BE2C (cell line): ENCODE results near the gene TICAM2.

Source experiments
- DNase-seq: peaks from one replicate; pipeline ENCODE4 v3.0.0-alpha.2; 2020
- H3K27me3 ChIP-seq: fragments of 250-450 bp; sonication (Bioruptor Pico); 2 replicates; pipeline ENCODE4 v1.5.1; 2020; ENCODE audit warnings: mild to moderate bottlenecking
- H3K36me3 ChIP-seq: fragments of 250-450 bp; sonication (Bioruptor Pico); 2 replicates; pipeline ENCODE4 v1.5.1; 2020; ENCODE audit warnings: mild to moderate bottlenecking
- H3K4me1 ChIP-seq: fragments of 250-450 bp; sonication (Bioruptor Pico); 2 replicates; pipeline ENCODE4 v1.5.1; 2020
- H3K4me3 ChIP-seq: 2 replicates; pipeline ENCODE4 v1.5.1; 2011; ENCODE audit warnings: low read depth, low read length
- H3K9me3 ChIP-seq: fragments of 250-450 bp; sonication (Bioruptor Pico); 2 replicates; pipeline ENCODE4 v1.5.1; 2020
- CTCF ChIP-seq: IDR thresholded peaks from 2 replicates; pipeline ENCODE4 v1.5.1; 2012; ENCODE audit warnings: mild to moderate bottlenecking, low read depth, low read length

The TICAM2 gene

GRCh38 chr5:115558388-115558956 lies 43.8 kb downstream of the TICAM2 start:
- DNase-seq = no peak

GRCh38 chr5:115557667-115558387 lies 44.5 kb downstream of the TICAM2 start:
- H3K36me3 ChIP-seq = no peaks in the 10 kb centered on the region
- TF ChIP-seq CTCF = no peak
- DNase-seq = no peak
- H3K9me3 ChIP-seq = no peaks in the 10 kb centered on the region
- H3K4me3 ChIP-seq = no peak overlapping the region
- H3K4me1 ChIP-seq = no peaks in the 10 kb centered on the region
- no peaks in the 10 kb centered on the region for H3K27me3 ChIP-seq

More at GRCh38 chr5:115558388-115558956, 43.8 kb downstream of the TICAM2 start:
- Histone ChIP-seq H3K9me3 (no peaks in the 10 kb centered on the region), H3K4me1 (no peaks in the 10 kb centered on the region), H3K27me3 (no peaks in the 10 kb centered on the region), H3K4me3 (no peak overlapping the region), H3K36me3 (no peaks in the 10 kb centered on the region)
- no peak for TF ChIP-seq CTCF

GRCh38 chr5:115556276-115556675 lies 46.0 kb downstream of the TICAM2 start:
- no peak for DNase-seq
- Histone ChIP-seq H3K4me3 (no peak overlapping the region), H3K36me3 (no peaks in the 10 kb centered on the region), H3K9me3 (no peaks in the 10 kb centered on the region), H3K4me1 (no peaks in the 10 kb centered on the region), H3K27me3 (no peaks in the 10 kb centered on the region)
- no peak for TF ChIP-seq CTCF

- no peaks in the 10 kb centered on the region for H3K9me3 ChIP-seq
- no peak overlapping the region for H3K4me3 ChIP-seq
- no peaks in the 10 kb centered on the region for H3K36me3 ChIP-seq
- H3K27me3 ChIP-seq = no peaks in the 10 kb centered on the region
- no peaks in the 10 kb centered on the region for H3K4me1 ChIP-seq
- no peak for DNase-seq
- TF ChIP-seq CTCF = no peak
These were observed 47.1 kb downstream of the TICAM2 start for GRCh38 chr5:115555084-115555633.

GRCh38 chr5:115553082-115553481 lies 49.2 kb downstream of the TICAM2 start:
- Histone ChIP-seq H3K27me3 (no peaks in the 10 kb centered on the region), H3K4me3 (no peak overlapping the region), H3K36me3 (no peaks in the 10 kb centered on the region), H3K4me1 (no peaks in the 10 kb centered on the region), H3K9me3 (no peaks in the 10 kb centered on the region)
- DNase-seq = no peak
- TF ChIP-seq CTCF = no peak

GRCh38 chr5:115551415-115551814 lies 50.9 kb downstream of the TICAM2 start:
- Histone ChIP-seq H3K4me3 (no peak overlapping the region), H3K36me3 (no peaks in the 10 kb centered on the region), H3K4me1 (no peaks in the 10 kb centered on the region), H3K9me3 (no peaks in the 10 kb centered on the region), H3K27me3 (no peaks in the 10 kb centered on the region)
- no peak for DNase-seq
- TF ChIP-seq CTCF = no peak
